Measurements from ENCODE around the gene TYW5.
"Not testable (repeated sequence)": the region's sequence is repeated elsewhere in the genome, so short reads cannot be mapped to it uniquely, and the experiment has no call there.

Gene TYW5

DNA sequence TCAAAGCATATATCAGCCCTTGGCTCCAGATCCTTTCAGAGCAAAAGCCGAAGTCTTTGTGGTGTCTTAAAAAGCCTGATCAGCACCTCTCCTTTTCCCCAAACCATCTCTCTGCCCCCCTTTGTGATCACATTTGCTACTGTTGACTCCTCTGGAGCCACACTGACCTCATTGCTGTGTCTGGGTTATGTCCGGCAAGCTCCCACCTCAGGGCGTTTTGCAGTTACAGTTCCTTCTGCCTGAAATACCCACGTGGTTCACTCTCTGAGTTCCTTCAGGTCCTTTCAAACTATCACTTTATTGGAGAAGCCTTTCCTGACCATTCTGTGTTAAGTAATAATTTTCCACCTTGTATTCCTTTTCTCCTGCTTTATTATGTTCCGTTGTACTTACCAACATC lies 32.4 kb downstream of the TYW5 start:
- DNase-seq = peak in 8 of 51 donors; percentile 2 to 15 (median 6)

DNA sequence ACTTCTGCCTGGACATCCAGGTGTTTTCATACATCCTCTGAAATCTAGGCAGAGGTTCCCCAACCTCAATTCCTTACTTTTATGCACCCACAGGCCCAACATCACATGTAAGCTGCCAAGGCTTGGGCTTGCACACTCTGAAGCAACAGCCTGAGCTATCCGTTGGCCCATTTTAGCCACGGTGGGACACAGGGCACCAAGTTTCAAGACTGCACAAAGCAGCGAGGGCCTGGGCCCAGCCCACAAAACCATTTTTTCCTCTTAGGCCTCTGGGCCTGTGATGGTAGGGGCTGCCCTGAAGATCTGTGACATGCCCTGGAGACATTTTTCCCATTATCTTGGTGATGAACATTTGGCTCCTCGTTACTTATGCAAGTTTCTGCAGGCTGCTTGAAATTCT lies 38.3 kb downstream of the TYW5 start:
- no peak for DNase-seq

DNA sequence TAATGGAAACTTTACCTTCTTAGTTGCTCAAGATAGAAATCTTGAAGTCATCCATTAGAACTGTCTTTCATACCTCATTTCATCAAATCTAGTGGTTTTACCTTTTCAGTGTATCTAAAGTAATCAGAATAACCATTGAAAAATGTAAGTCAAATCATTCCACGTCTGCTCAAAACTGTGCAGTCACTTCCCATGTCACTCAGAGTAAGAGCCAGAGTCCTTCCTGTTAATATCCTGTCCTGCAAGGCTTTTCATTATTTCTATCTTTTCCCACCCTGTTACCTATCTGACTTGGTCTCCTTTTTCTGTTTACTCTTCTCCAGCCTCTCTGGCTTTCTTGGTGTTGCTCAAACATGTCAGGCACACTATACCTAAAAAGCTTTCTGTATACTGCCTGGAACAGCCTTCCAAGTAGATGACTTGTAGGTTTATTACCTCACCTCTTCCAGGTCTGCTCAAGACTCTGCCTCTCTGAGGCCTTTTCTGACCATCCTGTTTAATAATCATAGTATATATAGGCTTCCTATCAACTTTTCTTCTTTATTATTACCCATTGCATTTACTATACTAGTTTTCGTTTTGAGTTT lies 40.8 kb downstream of the TYW5 start:
- DNase-seq = no peak

DNA sequence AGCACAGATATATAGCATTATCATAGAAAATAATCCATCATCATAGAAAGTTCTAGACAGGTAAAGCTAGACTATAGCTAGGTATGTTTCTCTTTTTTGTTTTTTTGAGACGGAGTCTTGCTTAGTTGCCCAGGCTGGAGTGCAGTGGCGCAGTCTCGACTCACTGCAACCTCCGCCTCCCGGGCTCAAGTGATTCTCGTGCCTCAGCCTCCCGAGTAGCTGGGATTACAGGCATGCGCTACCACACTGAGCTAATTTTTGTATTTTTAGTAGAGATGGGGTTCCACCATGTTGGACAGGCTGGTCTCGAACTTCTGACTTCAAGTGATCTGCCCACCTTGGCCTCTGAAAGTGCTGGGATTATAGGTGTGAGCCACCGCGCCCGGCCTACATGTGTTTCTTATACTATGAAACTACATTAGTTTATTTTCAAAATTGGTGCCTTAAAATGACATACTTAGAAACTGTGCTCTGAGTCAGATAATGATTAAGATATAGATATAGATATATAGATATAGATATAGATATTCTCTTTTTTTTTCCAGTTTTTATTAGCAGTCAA lies 42.7 kb downstream of the TYW5 start:
- not testable (repeated sequence) for DNase-seq

DNA sequence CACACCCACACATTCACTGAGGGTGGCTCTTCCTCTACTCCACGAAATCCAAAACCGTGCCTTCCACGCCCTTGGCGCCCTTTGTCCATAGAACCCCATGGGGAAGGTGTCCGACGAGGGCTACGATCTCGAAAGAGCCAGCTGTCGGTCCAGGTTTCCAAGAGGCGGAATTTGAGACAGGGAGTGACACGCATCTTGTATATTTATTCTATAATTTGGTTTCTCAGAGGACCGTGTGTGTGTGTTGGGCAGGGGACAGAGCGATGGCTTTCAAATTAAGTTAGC lies 43.5 kb downstream of the TYW5 start:
- DNase-seq = peak in 1 of 51 donors; percentile 31

DNA sequence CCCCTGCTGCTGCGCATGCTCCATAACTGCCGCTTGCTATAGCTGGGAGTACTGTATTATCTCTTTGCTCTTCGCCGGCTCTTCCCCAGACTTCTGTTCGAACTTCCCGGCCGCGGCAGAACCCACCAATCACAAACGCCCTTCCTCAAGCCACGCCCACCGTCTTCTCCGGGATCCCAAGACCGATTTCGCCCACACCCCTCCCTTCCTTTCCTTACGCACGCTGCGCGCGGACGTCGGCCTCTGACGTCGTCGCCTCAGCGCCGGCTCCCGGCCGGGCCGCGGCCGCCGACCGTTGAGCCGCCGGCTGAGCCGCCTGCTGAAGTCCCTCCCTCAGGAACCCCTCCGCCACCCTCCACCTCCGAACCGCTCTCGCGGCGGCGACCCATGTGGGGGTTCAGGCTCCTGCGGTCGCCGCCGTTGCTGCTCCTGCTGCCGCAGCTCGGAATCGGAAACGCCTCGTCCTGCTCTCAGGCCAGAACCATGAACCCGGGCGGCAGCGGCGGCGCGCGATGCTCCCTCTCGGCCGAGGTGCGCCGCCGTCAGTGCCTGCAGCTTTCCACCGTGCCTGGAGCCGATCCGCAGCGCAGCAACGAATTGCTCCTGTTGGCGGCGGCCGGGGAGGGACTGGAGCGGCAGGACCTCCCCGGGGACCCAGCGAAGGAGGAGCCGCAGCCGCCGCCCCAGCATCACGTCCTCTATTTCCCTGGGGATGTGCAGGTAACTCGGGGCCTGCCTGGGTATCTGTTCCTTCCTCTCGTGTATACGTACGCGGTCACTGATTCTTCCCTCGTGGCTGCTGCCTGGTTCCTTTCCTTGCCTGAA lies 44.0 kb downstream of the TYW5 start, which contains the start of gene C2orf69:
Gene C2orf69, plus strand, starts transcription at position 242 of the 825 bp plus-strand sequence. Its CDS starts 146 bp downstream, at position 388.
- peak; percentile 34 to 97 (median 90) for DNase-seq

DNA sequence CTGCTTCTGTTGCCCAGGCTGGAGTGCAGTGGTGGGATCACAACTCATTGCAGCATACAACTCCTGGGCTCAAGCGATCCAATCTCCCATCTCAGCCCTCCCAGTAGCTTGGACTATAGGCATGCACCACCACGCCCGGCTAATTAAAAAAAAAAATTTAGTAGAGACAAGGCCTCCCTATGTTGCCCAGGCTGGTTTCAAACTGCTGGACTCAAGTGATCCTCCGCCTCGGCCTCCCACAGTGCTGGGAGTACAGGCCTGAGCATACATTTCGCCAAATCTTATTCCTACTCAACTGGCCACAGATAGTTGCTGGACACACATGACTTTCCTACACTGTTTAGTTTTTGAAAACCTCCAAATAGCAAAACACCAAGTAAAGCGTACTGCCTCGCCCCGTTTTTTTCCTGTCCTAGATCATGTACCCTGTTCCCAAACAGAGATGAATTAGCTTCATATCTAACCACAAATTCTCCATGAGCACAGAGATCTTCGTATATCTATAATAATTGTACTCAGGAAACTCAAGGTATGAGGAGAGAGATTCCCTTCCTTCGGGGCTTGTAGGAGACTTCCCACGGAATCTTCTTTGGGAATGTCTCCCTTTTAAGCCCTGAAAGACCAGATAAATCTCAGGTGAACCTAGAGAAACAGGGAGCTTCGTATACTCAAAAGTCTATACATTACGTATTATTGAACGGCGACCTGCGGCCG lies 44.8 kb downstream of the TYW5 start:
- DNase-seq = no peak

DNA sequence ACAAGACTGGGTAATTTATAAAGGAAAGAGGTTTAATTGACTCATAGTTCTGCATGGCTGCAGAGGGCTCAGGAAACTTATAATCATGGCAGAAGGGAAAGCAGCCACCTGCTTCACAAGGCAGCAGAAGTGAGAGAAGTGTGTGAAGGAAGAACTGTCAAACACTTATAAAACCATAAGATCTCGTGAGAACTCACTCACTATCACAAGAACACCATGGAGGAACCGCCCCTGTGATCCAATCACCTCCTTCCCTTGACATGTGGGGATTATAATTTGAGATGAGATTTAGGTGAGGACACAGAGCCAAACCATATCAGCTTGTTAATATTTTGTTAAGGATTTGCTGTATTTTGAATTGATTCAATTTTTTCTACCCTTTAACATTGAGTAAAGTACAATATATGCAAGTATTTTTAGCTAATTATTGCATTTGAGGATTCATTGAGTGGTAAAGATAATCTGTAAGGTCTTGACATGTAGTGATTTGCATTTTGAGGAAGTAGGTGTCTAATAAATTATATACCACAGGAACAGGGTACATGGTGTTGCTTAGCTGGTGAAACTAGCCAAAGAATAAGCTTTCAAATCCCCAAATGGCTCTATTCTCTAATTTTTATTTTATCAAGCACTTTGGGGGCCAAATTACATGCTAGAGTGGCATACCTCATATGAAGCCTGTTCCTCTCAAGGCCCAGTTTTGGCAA lies 48.1 kb downstream of the TYW5 start:
- no peak for DNase-seq

DNA sequence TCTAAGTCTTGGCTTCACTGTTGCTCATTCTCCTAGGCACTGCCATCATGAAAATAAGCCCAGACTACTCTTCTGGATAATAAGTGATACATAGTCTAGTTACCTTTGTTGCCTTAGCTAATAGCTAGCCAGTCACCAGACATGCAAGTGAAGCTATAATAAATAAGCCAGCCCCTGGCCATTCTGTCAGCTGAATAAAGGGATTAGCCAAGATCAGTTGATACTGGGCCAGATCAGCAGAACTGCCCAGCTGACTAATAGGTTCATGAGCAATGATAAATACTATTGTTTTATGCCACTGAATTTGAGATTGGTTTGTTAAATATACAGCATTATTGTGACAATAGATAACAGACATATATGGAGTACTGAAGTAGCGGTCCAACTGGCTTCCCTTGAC lies 52.2 kb downstream of the TYW5 start:
- no peak for DNase-seq

DNA sequence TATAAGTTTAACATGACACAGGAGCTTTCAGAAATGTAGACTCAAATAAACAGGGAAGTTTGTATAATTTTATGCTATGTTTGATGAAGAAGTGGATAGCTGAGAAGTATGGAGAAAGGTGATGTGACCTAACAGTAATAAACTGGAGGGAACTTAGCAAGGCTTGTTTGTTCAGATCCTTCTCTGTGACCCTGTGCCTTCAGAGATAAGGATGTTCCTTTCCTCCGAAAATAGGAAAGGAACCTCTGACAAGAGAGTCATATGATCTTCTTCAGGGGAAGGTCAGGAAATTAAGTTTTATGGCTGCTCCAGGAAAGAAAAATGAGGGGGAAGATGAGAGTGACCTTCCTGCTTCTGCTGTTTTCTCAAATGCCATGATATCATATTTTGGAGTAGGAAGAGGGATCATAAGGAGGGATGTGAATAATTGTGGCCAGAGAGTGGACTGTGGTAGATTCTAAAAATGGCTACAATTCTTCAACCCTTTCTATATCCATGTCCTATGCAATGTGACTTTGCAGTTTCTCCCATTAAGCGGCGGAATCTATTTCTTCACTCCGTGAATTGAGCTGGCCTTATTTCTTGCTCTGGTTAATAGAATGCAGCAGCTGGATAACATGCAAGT lies 52.7 kb downstream of the TYW5 start:
- DNase-seq = no peak

DNA sequence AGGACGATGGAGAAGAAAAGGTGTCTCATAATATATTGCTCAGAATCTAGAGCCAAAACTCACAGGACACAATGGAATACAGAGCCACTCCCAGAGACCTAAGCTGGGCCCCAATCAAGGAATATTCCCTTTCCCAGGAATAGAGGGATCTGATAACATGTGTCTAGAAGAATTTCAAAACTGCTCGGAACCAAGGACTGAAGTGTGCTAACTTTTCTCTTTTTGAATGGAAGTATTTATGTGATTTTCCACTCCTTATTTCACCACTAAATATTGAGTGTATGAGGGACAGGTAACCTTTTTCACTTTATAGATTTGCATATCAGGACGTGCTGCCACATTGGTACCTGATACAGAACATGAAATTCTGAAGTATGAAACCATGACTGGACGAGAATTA lies 53.3 kb downstream of the TYW5 start:
- DNase-seq = no peak

DNA sequence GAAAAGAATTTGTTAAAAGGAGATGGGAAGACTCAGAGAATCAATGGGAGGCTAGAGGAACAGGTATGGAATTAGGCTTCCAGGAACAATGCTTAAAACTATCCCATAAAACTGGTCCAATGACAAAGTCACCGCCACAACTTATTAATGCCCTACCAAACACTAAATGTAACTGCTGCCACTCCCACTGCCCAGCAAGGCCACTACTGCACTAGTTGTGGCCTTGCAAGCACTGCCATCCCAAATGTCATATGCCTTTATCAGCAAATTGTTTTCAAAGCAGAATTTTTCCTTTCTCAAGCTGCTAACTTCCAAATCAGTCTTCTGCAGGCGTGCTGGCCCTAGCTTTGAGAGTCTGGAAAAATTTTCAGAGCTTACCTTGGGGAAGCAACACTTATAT lies 58.7 kb downstream of the TYW5 start:
- no peak for DNase-seq

DNA sequence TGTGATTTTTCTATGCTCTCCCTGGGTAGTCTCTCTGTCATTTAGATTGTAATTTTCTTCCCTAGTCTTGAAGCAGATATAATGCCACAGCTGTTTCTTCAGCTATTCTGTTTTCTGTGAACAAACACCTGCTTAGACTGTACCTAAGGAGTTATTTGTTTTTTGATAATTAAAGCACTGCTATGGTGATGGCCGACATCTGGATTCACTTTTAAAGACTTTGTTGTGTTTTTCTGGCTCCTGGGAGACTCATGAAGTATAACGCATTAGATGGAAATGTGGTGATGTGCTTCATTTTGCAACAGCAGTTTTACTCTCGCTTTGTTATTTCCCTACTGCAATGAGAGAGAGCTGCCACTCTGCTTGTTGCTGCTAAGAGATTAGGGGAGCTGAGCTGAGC lies 59.9 kb downstream of the TYW5 start:
- DNase-seq = no peak

DNA sequence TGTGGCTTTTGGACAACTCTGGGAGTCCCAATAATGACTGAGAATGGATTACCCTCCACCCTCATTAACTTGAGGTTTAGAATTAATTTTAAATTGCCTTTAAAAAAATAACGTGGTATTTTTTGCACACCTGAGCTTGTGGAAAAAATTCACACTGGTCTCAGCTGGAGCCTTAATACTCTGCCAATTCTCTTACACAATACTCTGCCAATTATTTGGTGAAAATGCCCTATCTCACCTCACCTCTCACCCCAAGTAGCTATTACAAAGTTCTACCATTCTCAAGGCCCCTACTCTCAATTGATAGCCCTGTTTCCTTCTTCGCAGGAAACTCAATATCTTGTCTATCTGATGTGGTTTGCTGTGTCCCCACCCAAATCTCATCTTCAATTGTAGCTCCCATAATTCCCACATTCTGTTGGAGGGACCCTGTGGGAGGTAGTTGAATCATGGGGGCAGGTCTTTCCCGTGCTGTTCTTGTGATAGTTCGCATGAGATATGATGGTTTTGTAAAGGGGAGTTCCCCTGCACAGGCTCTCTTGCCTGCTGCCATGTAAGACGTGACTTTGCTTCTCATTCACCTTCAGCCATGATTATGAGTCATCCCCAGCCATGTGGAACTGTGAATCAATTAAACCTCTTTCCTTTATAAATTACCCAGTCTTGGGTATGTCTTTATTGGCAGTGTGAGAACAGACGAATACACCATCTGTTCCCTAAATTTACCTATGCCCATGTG lies 71.6 kb downstream of the TYW5 start:
- no peak for DNase-seq

DNA sequence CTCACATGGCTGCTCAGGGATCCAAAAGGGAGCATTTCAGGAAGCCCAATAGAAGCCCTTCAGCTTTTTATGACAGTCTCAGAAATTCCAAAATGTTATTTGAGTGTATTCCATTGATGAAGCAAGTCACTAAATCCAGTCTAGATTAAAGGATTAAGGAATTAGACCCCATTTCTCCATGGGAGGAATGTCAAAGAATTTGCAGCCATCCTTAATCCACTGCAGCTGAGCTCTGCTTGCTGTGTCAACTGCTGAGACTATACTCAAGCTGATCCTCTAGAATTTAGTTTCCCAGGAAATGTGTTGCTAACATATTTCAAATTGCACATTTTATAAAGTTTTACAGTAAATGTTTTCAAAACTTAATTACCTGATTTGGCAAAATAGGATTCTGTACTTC lies 72.6 kb downstream of the TYW5 start:
- no peak for DNase-seq

Measured in hypothalamus (tissue), 51 donors.